Liver (tissue), 9 donors: ENCODE results near the gene KIRREL3. TPM values are rescaled to one million over a fixed set of nuclear protein-coding genes. Genes with fewer than 3 reads are reported as not detected.

ENCODE experiments used
- DNase-seq: peaks from one replicate; pipeline ENCODE4 v3.0.0-alpha.2; 2017; ENCODE audit warnings: low spot score
- H3K27ac ChIP-seq, 2 donors: one replicate each; pipeline ENCODE4 v1.7.0; 2013; ENCODE audit warnings: inconsistent platforms in 2 of 2, low read length in 2 of 2, control low read depth in 1 of 2, low read depth in 1 of 2, mild to moderate bottlenecking in 1 of 2
- H3K27me3 ChIP-seq, 4 donors: one replicate each; pipeline versions ENCODE4 v1.6.1 to v1.7.0; 2013; ENCODE audit warnings: low read length in 3 of 4, inconsistent platforms in 1 of 4, mild to moderate bottlenecking in 1 of 4, moderate library complexity in 1 of 4; ENCODE audit not compliant: control insufficient read depth in 4 of 4, insufficient read depth in 4 of 4
- H3K36me3 ChIP-seq, 4 donors: one replicate each; pipeline versions ENCODE4 v1.6.1 to v1.7.0; 2013; ENCODE audit warnings: low read length in 3 of 4, mild to moderate bottlenecking in 3 of 4, low read depth in 1 of 4, moderate library complexity in 1 of 4; ENCODE audit not compliant: control insufficient read depth in 4 of 4, insufficient read depth in 3 of 4
- H3K4me1 ChIP-seq, 4 donors: one replicate each; pipeline versions ENCODE4 v1.6.1 to v1.7.0; 2013; ENCODE audit warnings: low read length in 3 of 4, mild to moderate bottlenecking in 3 of 4, moderate library complexity in 1 of 4; ENCODE audit not compliant: control insufficient read depth in 4 of 4, insufficient read depth in 4 of 4
- H3K4me3 ChIP-seq, 3 donors: one replicate each; pipeline versions ENCODE4 v1.6.1 to v1.7.0; 2013; ENCODE audit warnings: low read length in 3 of 3, control low read depth in 1 of 3, low read depth in 1 of 3, mild to moderate bottlenecking in 1 of 3
- H3K9ac ChIP-seq, 2 donors: one replicate each; pipeline ENCODE4 v1.7.0; 2013; ENCODE audit warnings: low read length in 2 of 2, mild to moderate bottlenecking in 2 of 2, moderate library complexity in 2 of 2, control low read depth in 1 of 2, low read depth in 1 of 2
- H3K9me3 ChIP-seq, 4 donors: one replicate each; pipeline versions ENCODE4 v1.6.1 to v1.7.0; 2013; ENCODE audit warnings: low read length in 3 of 4; ENCODE audit not compliant: control insufficient read depth in 4 of 4
- EGR1 ChIP-seq, 2 donors: IDR thresholded peaks; 2 replicates each; pipeline ENCODE4 v1.6.1; 2016 to 2018; ENCODE audit warnings: antibody characterized with exemption in 2 of 2, low read depth in 2 of 2
- FOXA1 ChIP-seq: IDR thresholded peaks from 2 replicates; pipeline ENCODE4 v1.6.1; 2016; ENCODE audit warnings: antibody characterized with exemption
- FOXA2 ChIP-seq: IDR thresholded peaks from 2 replicates; pipeline ENCODE4 v1.6.1; 2016; ENCODE audit warnings: antibody characterized with exemption
- GABPA ChIP-seq, 2 donors: IDR thresholded peaks in 1 of 2; conservative IDR thresholded peaks in 1 of 2; 2 replicates each; pipeline ENCODE4 v1.6.1; 2016; ENCODE audit warnings: antibody characterized with exemption in 2 of 2, mild to moderate bottlenecking in 1 of 2, moderate library complexity in 1 of 2
- HNF4G ChIP-seq: IDR thresholded peaks from 2 replicates; pipeline ENCODE4 v1.6.1; 2016; ENCODE audit warnings: antibody characterized with exemption
- JUND ChIP-seq, 2 donors: IDR thresholded peaks; 2 replicates each; pipeline ENCODE4 v1.6.1; 2016; ENCODE audit warnings: antibody characterized with exemption in 2 of 2
- NR2F2 ChIP-seq: IDR thresholded peaks from 2 replicates; pipeline ENCODE4 v1.6.1; 2016; ENCODE audit warnings: antibody characterized with exemption
- SP1 ChIP-seq: IDR thresholded peaks from 2 replicates; pipeline ENCODE4 v1.6.1; 2018; ENCODE audit warnings: antibody characterized with exemption, mild to moderate bottlenecking
- TAF1 ChIP-seq: conservative IDR thresholded peaks from 2 replicates; pipeline ENCODE4 v1.6.1; 2016; ENCODE audit warnings: antibody characterized with exemption, mild to moderate bottlenecking
- YY1 ChIP-seq: IDR thresholded peaks from 2 replicates; pipeline ENCODE4 v1.6.1; 2016; ENCODE audit warnings: antibody characterized with exemption, mild to moderate bottlenecking
- WGBS: extraction: QIAGEN DNeasy Blood & Tissue Kit; methylation state at CpG from one replicate; pipeline ENCODE4 v1.1.7; 2013; 5-methylcytosine and 5-hydroxymethylcytosine counted together
- polyA plus RNA-seq, 2 donors: library from polyadenylated mRNA; stranded (reverse) in 1 of 2; unstranded in 1 of 2; fragments of 200-250 nt in 1 of 2; fragments of >200 nt in 1 of 2; fragmentation: Nextera tagmentation in 1 of 2; extraction: Ambion mirVana in 1 of 2; gene quantifications; one replicate each; pipeline versions ENCODE4 v1.2.1 to v1.2.3, GENCODE V29; 2013 to 2015
- total RNA-seq, 2 donors: library from RNA; depleted of rRNA; stranded (reverse); fragments of >200 nt; gene quantifications; one replicate each; pipeline ENCODE4 v1.2.3, GENCODE V29; 2014
- TF ChIP-seq, protein P1 (sequence below): IDR thresholded peaks from 2 replicates; pipeline ENCODE4 v1.6.1; 2016; ENCODE audit warnings: antibody characterized with exemption, mild to moderate bottlenecking
- TF ChIP-seq, protein P2 (sequence below): IDR thresholded peaks from 2 replicates; pipeline ENCODE4 v1.6.1; 2016; ENCODE audit warnings: antibody characterized with exemption
- TF ChIP-seq, protein P3 (sequence below): fragments of 150-350 bp; IDR thresholded peaks from 2 replicates; pipeline ENCODE4 v1.5.1; 2017; ENCODE audit warnings: improper control_type of control experiment, low read depth, low read length; ENCODE audit not compliant: missing input control
- TF ChIP-seq, protein P4 (sequence below): IDR thresholded peaks from 2 replicates; pipeline ENCODE4 v1.6.1; 2016; ENCODE audit warnings: antibody characterized with exemption
- TF ChIP-seq, protein P5 (sequence below): IDR thresholded peaks from 2 replicates; pipeline ENCODE4 v1.6.1; 2016; ENCODE audit warnings: antibody characterized with exemption
- donor health status: healthy.
- donor health status: healthy.
- donor health status: healthy.
- donor health status: healthy.
- donor health status: healthy.

The KIRREL3 gene
- total and polyA plus RNA-seq, 4 donors: 0.03 to 0.29 (median 0.08) TPM; not detected in 1

DNA sequence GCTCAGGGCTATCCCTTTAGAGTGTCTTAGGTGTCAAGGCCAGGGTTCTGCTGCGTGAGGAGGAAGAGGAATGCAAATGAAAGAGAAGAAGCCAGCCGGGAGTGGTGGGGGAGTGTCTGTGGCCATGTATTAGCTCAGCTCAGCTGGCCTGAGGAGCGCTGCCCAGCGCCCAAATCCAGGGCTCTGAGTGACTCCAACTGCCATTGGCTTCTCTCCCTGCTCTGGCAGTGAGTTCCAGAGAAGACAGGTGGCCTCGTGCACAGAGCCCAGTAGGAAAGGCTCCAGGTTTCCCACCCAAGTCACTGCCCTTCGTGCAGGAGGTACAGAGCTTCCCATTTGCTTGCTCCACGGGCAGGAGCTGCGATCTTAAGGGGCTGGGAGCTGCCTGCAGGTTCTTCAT is 302.0 kb downstream of the KIRREL3 start (continued):
- TF ChIP-seq, protein P1, sequence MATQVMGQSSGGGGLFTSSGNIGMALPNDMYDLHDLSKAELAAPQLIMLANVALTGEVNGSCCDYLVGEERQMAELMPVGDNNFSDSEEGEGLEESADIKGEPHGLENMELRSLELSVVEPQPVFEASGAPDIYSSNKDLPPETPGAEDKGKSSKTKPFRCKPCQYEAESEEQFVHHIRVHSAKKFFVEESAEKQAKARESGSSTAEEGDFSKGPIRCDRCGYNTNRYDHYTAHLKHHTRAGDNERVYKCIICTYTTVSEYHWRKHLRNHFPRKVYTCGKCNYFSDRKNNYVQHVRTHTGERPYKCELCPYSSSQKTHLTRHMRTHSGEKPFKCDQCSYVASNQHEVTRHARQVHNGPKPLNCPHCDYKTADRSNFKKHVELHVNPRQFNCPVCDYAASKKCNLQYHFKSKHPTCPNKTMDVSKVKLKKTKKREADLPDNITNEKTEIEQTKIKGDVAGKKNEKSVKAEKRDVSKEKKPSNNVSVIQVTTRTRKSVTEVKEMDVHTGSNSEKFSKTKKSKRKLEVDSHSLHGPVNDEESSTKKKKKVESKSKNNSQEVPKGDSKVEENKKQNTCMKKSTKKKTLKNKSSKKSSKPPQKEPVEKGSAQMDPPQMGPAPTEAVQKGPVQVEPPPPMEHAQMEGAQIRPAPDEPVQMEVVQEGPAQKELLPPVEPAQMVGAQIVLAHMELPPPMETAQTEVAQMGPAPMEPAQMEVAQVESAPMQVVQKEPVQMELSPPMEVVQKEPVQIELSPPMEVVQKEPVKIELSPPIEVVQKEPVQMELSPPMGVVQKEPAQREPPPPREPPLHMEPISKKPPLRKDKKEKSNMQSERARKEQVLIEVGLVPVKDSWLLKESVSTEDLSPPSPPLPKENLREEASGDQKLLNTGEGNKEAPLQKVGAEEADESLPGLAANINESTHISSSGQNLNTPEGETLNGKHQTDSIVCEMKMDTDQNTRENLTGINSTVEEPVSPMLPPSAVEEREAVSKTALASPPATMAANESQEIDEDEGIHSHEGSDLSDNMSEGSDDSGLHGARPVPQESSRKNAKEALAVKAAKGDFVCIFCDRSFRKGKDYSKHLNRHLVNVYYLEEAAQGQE: no peak

DNA sequence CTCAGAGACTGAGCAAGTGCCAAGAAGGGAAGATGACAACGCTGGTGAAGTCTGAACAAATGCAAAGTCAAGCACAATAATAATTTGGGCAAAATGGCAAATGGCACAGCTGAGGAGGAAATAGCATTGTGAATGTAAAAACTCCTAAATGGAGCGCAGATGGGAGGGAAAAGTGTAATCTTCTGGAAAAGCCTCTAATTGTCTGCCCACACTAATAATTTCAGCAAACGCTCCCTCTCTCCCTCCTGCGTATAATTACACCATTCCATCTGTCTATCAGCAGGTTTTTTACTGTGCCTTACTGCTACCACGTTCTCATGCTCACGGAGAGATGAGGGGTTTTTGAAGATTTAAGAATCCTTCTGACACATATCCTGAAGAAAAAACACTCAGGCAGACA is 302.6 kb downstream of the KIRREL3 start:
- Histone ChIP-seq H3K27ac (no peak overlapping the region), H3K9ac (no peak overlapping the region), H3K4me1 (no peaks in the 10 kb centered on the region), H3K4me3 (no peak overlapping the region), H3K36me3 (no peaks in the 10 kb centered on the region), H3K27me3 (no peaks in the 10 kb centered on the region), H3K9me3 (peaks cover 0 to under 1% (median 0%) of the 10 kb centered on the region in 4 donors)
- DNase-seq: no peak
- TF ChIP-seq, protein P2, sequence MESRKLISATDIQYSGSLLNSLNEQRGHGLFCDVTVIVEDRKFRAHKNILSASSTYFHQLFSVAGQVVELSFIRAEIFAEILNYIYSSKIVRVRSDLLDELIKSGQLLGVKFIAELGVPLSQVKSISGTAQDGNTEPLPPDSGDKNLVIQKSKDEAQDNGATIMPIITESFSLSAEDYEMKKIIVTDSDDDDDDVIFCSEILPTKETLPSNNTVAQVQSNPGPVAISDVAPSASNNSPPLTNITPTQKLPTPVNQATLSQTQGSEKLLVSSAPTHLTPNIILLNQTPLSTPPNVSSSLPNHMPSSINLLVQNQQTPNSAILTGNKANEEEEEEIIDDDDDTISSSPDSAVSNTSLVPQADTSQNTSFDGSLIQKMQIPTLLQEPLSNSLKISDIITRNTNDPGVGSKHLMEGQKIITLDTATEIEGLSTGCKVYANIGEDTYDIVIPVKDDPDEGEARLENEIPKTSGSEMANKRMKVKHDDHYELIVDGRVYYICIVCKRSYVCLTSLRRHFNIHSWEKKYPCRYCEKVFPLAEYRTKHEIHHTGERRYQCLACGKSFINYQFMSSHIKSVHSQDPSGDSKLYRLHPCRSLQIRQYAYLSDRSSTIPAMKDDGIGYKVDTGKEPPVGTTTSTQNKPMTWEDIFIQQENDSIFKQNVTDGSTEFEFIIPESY: no peak
- TF ChIP-seq YY1 (no peak), FOXA1 (no peak), HNF4G (no peak), EGR1 (IDR thresholded peaks at IDR 0.05; ENCODE audit: low read depth in 2 of 2) (no peak), NR2F2 (no peak), GABPA (IDR thresholded peaks at IDR 0.05 in 1 of 2, conservative IDR thresholded peaks at IDR 0.05 in 1 of 2) (no peak), FOXA2 (no peak), TAF1 (no peak), SP1 (no peak), JUND (IDR thresholded peaks at IDR 0.05) (no peak)
- TF ChIP-seq, protein P3, sequence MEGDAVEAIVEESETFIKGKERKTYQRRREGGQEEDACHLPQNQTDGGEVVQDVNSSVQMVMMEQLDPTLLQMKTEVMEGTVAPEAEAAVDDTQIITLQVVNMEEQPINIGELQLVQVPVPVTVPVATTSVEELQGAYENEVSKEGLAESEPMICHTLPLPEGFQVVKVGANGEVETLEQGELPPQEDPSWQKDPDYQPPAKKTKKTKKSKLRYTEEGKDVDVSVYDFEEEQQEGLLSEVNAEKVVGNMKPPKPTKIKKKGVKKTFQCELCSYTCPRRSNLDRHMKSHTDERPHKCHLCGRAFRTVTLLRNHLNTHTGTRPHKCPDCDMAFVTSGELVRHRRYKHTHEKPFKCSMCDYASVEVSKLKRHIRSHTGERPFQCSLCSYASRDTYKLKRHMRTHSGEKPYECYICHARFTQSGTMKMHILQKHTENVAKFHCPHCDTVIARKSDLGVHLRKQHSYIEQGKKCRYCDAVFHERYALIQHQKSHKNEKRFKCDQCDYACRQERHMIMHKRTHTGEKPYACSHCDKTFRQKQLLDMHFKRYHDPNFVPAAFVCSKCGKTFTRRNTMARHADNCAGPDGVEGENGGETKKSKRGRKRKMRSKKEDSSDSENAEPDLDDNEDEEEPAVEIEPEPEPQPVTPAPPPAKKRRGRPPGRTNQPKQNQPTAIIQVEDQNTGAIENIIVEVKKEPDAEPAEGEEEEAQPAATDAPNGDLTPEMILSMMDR: no peak
- TF ChIP-seq, protein P4, sequence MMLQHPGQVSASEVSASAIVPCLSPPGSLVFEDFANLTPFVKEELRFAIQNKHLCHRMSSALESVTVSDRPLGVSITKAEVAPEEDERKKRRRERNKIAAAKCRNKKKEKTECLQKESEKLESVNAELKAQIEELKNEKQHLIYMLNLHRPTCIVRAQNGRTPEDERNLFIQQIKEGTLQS: no peak
- TF ChIP-seq, protein P1: no peak
- TF ChIP-seq, protein P5, sequence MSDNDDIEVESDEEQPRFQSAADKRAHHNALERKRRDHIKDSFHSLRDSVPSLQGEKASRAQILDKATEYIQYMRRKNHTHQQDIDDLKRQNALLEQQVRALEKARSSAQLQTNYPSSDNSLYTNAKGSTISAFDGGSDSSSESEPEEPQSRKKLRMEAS: no peak
- WGBS: 88% methylated on average over 6 of the region's 6 CpGs
